IMR-90 (cell line): Measurements from ENCODE around the gene BUB1B.

Experiments used
- MAFK ChIP-seq: IDR thresholded peaks from 2 replicates; pipeline ENCODE4 v1.6.1; 2012; ENCODE audit warnings: low read depth, low read length, improper control_type of control experiment
- POLR2A ChIP-seq: IDR thresholded peaks from 2 replicates; pipeline ENCODE4 v1.6.1; 2012; ENCODE audit warnings: mild to moderate bottlenecking, low read depth, low read length
- SMC3 ChIP-seq: fragments of 150-350 bp; IDR thresholded peaks from 2 replicates; pipeline ENCODE4 v1.6.1; 2016; ENCODE audit warnings: low read depth, mild to moderate bottlenecking, antibody characterized with exemption, low read length, moderate library complexity
- TF ChIP-seq, protein P1 (sequence below): conservative IDR thresholded peaks from 2 replicates; pipeline ENCODE4 v1.5.1; 2012; ENCODE audit warnings: mild to moderate bottlenecking, low read depth, low read length, improper control_type of control experiment

DNA sequence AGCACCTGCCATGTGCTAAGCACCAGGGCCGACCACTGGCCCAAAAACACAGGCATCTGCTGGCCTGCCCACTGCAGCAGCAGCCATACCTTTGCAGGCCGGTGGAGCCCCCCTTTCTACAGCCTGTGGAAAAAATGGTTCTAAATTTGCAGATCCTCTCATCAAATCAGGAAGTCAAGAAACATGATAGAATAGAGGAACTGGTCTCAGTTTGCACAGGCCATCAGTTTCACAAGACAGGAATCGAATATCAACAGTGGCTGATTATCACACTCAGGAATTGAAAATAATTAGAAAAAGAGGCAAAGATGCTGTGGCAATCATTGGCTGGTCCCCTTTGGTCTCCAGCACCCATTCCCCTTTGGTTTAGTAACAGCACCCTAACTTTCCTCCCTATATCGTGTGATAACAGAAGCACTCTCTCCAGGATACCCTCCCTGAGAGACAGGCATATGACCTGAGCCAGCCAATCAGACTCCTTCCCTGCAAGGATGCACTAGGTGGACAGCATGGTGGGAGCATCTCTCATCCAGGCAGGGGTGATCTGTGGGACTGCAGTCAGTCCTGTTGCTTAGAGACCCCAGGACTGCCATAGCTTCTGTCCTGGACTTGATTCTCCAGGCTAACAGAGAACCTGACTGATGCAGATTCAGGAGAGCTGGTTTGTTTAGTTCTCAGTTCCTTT lies 74.5 kb downstream of the BUB1B start:
- no peak for TF ChIP-seq SMC3
- TF ChIP-seq POLR2A, result no peak
- TF ChIP-seq, protein P1, sequence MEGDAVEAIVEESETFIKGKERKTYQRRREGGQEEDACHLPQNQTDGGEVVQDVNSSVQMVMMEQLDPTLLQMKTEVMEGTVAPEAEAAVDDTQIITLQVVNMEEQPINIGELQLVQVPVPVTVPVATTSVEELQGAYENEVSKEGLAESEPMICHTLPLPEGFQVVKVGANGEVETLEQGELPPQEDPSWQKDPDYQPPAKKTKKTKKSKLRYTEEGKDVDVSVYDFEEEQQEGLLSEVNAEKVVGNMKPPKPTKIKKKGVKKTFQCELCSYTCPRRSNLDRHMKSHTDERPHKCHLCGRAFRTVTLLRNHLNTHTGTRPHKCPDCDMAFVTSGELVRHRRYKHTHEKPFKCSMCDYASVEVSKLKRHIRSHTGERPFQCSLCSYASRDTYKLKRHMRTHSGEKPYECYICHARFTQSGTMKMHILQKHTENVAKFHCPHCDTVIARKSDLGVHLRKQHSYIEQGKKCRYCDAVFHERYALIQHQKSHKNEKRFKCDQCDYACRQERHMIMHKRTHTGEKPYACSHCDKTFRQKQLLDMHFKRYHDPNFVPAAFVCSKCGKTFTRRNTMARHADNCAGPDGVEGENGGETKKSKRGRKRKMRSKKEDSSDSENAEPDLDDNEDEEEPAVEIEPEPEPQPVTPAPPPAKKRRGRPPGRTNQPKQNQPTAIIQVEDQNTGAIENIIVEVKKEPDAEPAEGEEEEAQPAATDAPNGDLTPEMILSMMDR, result no peak
- TF ChIP-seq MAFK, result no peak
